Smooth muscle cell (in vitro differentiated cells): ENCODE results near the gene EZH2. TPM values are rescaled to one million over a fixed set of nuclear protein-coding genes. Genes with fewer than 3 reads are reported as not detected.

Experiments used
- DNase-seq: peaks from one replicate; lab custom pipeline; 2025; ENCODE audit not compliant: unreplicated experiment; lab: John Stamatoyannopoulos, UW
- H2AFZ ChIP-seq: fragments of 200-600 bp; sonication (generic); 2 replicates; pipeline ENCODE4 v1.6.0; 2016; ENCODE audit warnings: antibody characterized with exemption, low read depth, mild to moderate bottlenecking
- H3F3A ChIP-seq: fragments of 200-600 bp; sonication (generic); 2 replicates; pipeline ENCODE4 v1.6.0; 2017; ENCODE audit warnings: antibody characterized with exemption, low read depth
- H3K27ac ChIP-seq: fragments of 200-600 bp; sonication (generic); 2 replicates; pipeline ENCODE4 v1.5.1; 2016; ENCODE audit warnings: low read depth, mild to moderate bottlenecking
- H3K27me3 ChIP-seq: fragments of 200-600 bp; sonication (generic); 2 replicates; pipeline ENCODE4 v1.6.1; 2016; ENCODE audit warnings: low read depth, mild to moderate bottlenecking
- H3K36me3 ChIP-seq: fragments of 200-600 bp; sonication (generic); 2 replicates; pipeline ENCODE4 v1.5.1; 2016; ENCODE audit warnings: low read depth
- H3K4me1 ChIP-seq: fragments of 200-600 bp; sonication (generic); 2 replicates; pipeline ENCODE4 v1.5.1; 2016; ENCODE audit warnings: low read depth
- H3K4me2 ChIP-seq: fragments of 200-600 bp; sonication (generic); 2 replicates; pipeline ENCODE4 v1.6.0; 2016; ENCODE audit warnings: mild to moderate bottlenecking
- H3K4me3 ChIP-seq: fragments of 200-600 bp; sonication (generic); 2 replicates; pipeline ENCODE4 v1.5.1; 2016; ENCODE audit warnings: mild to moderate bottlenecking
- H3K79me2 ChIP-seq: fragments of 200-600 bp; sonication (generic); 2 replicates; pipeline ENCODE4 v1.6.0; 2016; ENCODE audit warnings: low read depth, mild to moderate bottlenecking
- H3K9ac ChIP-seq: fragments of 200-600 bp; sonication (generic); 2 replicates; pipeline ENCODE4 v1.6.0; 2016; ENCODE audit warnings: low read depth
- H3K9me3 ChIP-seq: fragments of 200-600 bp; sonication (generic); replicated peaks from 2 replicates; pipeline ENCODE4 v1.5.1; 2016; ENCODE audit warnings: low read depth
- H4K20me1 ChIP-seq: fragments of 200-600 bp; sonication (generic); 2 replicates; pipeline ENCODE4 v1.6.0; 2016; ENCODE audit warnings: low read depth
- CTCF ChIP-seq: fragments of 200-600 bp; sonication (generic); IDR thresholded peaks from 2 replicates; pipeline ENCODE4 v1.5.1; 2017; ENCODE audit warnings: borderline replicate concordance, mild to moderate bottlenecking, antibody characterized with exemption; ENCODE audit not compliant: insufficient read depth, poor library complexity, severe bottlenecking
- WGBS: methylation state at CpG from one replicate; pipeline ENCODE4 v1.1.7; 2016; ENCODE audit warnings: low lambda C conversion rate; 5-methylcytosine and 5-hydroxymethylcytosine counted together
- polyA plus RNA-seq: library from polyadenylated mRNA; unstranded; fragments of >200 nt; fragmentation: Nextera tagmentation; extraction: Ambion mirVana; gene quantifications from 2 replicates; pipeline ENCODE4 v1.2.1, GENCODE V29; 2016
- total RNA-seq: library from RNA; depleted of rRNA; stranded (reverse); fragments of >200 nt; gene quantifications from 2 replicates; pipeline ENCODE4 v1.2.3, GENCODE V29; 2014

Gene EZH2
- total and polyA plus RNA-seq, 2 experiments from 2014 or later, result 12.0 to 20.5 TPM

- no peak for DNase-seq
- no peaks in the 10 kb centered on the region for H3F3A ChIP-seq
- 96% methylated on average over 14 of the region's 14 CpGs for WGBS
- no peak overlapping the region for H3K4me2 ChIP-seq
- no peak for TF ChIP-seq CTCF
- H4K20me1 ChIP-seq, result no peaks in the 10 kb centered on the region
- H2AFZ ChIP-seq, result no peak overlapping the region
- peaks cover 29% of the 10 kb centered on the region for H3K36me3 ChIP-seq
- no peak overlapping the region for H3K27ac ChIP-seq
- H3K9ac ChIP-seq, result no peak overlapping the region
- H3K79me2 ChIP-seq, result peaks cover 5% of the 10 kb centered on the region
- H3K4me3 ChIP-seq, result no peak overlapping the region
- H3K9me3 ChIP-seq, result no peaks in the 10 kb centered on the region
- no peaks in the 10 kb centered on the region for H3K4me1 ChIP-seq
- no peaks in the 10 kb centered on the region for H3K27me3 ChIP-seq
Measured at GRCh38 chr7:148787571-148788295, 96.4 kb downstream of the EZH2 start.

GRCh38 chr7:148783801-148784527 is 100.1 kb downstream of the EZH2 start:
- H3K4me2 ChIP-seq, result no peak overlapping the region
- H2AFZ ChIP-seq, result no peak overlapping the region
- no peak for TF ChIP-seq CTCF
- H3K9me3 ChIP-seq, result no peaks in the 10 kb centered on the region
- no peaks in the 10 kb centered on the region for H3K27me3 ChIP-seq
- peak overlapping the region; percentile 27 for H3K27ac ChIP-seq
- H3K9ac ChIP-seq, result no peak overlapping the region
- no peaks in the 10 kb centered on the region for H3F3A ChIP-seq
- DNase-seq, result no peak
- no peak overlapping the region for H3K4me3 ChIP-seq
- H3K79me2 ChIP-seq, result peaks cover 5% of the 10 kb centered on the region
- peaks cover 5% of the 10 kb centered on the region for H4K20me1 ChIP-seq
- peaks cover 14% of the 10 kb centered on the region for H3K36me3 ChIP-seq
- 82% methylated on average over 15 of the region's 15 CpGs for WGBS
- H3K4me1 ChIP-seq, result no peaks in the 10 kb centered on the region

- Histone ChIP-seq H3K36me3 (peaks cover 11% of the 10 kb centered on the region), H3K79me2 (peaks cover 5% of the 10 kb centered on the region), H3K27me3 (no peaks in the 10 kb centered on the region), H2AFZ (no peak overlapping the region), H3K9me3 (no peaks in the 10 kb centered on the region), H3K27ac (no peak overlapping the region), H3K9ac (no peak overlapping the region), H4K20me1 (peaks cover 5% of the 10 kb centered on the region), H3K4me2 (no peak overlapping the region), H3K4me1 (no peaks in the 10 kb centered on the region), H3K4me3 (no peak overlapping the region), H3F3A (no peaks in the 10 kb centered on the region)
- TF ChIP-seq CTCF, result no peak
- 93% methylated on average over 44 of the region's 44 CpGs for WGBS
- no peak for DNase-seq
Measured at GRCh38 chr7:148782757-148783456, 101.2 kb downstream of the EZH2 start.
